ENCODE measurements around the gene KAT2B. TPM values are rescaled to one million over a fixed set of nuclear protein-coding genes. Genes with fewer than 3 reads are reported as not detected.

KAT2B gene
- total and polyA plus RNA-seq, 2 of the 8 experiments (the other 6 are each of a cell fraction or from before 2014, with no cell fraction given), result 0.24 to 0.91 TPM

DNA sequence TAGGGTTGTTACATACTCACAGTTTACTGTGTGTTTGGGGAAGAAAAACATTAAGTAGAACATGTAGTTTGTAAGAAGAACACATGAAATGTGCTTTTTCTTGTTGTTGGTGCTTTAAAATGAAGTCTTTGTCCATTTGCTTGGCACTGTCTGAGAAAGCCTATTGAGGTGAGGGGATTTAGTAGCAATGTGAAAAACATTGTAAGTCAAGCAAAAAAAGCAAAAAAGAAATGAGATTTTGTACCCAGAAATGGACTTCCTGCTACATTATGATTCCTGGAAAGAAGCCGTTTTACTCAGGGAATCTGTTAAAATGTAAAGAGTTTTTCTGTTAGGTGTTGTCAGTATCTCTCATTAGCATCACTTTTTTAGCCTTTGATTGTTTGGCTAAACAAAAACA, 59.9 kb downstream of the KAT2B start:
- Histone ChIP-seq H4K8ac (ENCODE audit: extremely low read depth, insufficient read depth, low read length) (no peak overlapping the region), H3K27ac (ENCODE audit: low read depth, low read length) (no peak overlapping the region), H3K4me2 (ENCODE audit: insufficient read depth in 1 of 2, low read depth in 2 of 2, low read length in 2 of 2) (no peak overlapping the region), H2BK20ac (ENCODE audit: low read length) (no peak overlapping the region), H2BK5ac (ENCODE audit: low read depth, low read length) (no peak overlapping the region), H3K36me3 (ENCODE audit: control insufficient read depth in 2 of 4, insufficient read depth in 4 of 4, low read length in 3 of 4) (no peaks in the 10 kb centered on the region), H4K91ac (replicated peaks; ENCODE audit: insufficient read length, low read length) (no peak overlapping the region), H3K4ac (replicated peaks; ENCODE audit: insufficient read length, low read depth, low read length) (no peak overlapping the region), H3K4me1 (replicated peaks in 1 of 4; ENCODE audit: control insufficient read depth in 3 of 4, insufficient read depth in 4 of 4, low read length in 3 of 4) (no peaks in the 10 kb centered on the region), H4K20me1 (replicated peaks in 1 of 2; ENCODE audit: control insufficient read depth in 1 of 2, insufficient read depth in 2 of 2, low read length in 2 of 2) (no peaks in the 10 kb centered on the region), H3K23ac (ENCODE audit: insufficient read length) (no peak overlapping the region), H2AK5ac (ENCODE audit: low read depth, low read length) (no peak overlapping the region), H3K56ac (replicated peaks; ENCODE audit: insufficient read length, low read depth, low read length) (no peak overlapping the region), H3K79me1 (ENCODE audit: low read depth, low read length) (no peaks in the 10 kb centered on the region), H3K27me3 (replicated peaks in 1 of 4; ENCODE audit: control insufficient read depth in 3 of 4, extremely low read depth in 1 of 4, insufficient read depth in 3 of 4, low read length in 3 of 4) (no peaks in the 10 kb centered on the region), H4K5ac (ENCODE audit: insufficient read length, low read depth, low read length) (no peak overlapping the region), H3K18ac (ENCODE audit: extremely low read depth, low read length) (no peak overlapping the region), H2BK12ac (ENCODE audit: low read depth, low read length) (no peak overlapping the region), H3K4me3 (ENCODE audit: extremely low read depth in 1 of 4, insufficient read depth in 2 of 4, low read depth in 3 of 4, low read length in 4 of 4) (no peak overlapping the region), H2AFZ (ENCODE audit: low read length) (no peak overlapping the region), H2BK120ac (replicated peaks; ENCODE audit: low read depth, low read length) (no peak overlapping the region), H2BK15ac (ENCODE audit: low read length) (no peak overlapping the region), H3K9ac (replicated peaks in 1 of 4; ENCODE audit: extremely low read depth in 1 of 4, low read depth in 3 of 4, low read length in 3 of 4) (no peak overlapping the region), H3K23me2 (ENCODE audit: low read depth, low read length) (no peaks in the 10 kb centered on the region), H3K14ac (ENCODE audit: insufficient read length) (no peak overlapping the region), H3K79me2 (ENCODE audit: control insufficient read depth in 1 of 2, insufficient read depth in 2 of 2, low read length in 2 of 2) (no peaks in the 10 kb centered on the region), H3K9me3 (ENCODE audit: insufficient read depth in 2 of 2, low read depth in 1 of 2, low read length in 1 of 2) (no peaks in the 10 kb centered on the region)
- DNase-seq (ENCODE audit: low read depth in 1 of 2, low spot score in 2 of 2) (no peak), FAIRE-seq (no peak)
- WGBS, 2 experiments (ENCODE audit: extremely low coverage in 1 of 2, insufficient coverage in 1 of 2, insufficient read length in 1 of 2, insufficient replicate concordance in 2 of 2, low coverage in 1 of 2, low lambda C conversion rate in 2 of 2, missing lambda C conversion rate in 1 of 2), result 100% methylated on average over 1 of the region's 1 CpG; no CpG with 5 or more reads in 1 of the 2 experiments
- POLR2A ChIA-PET (ENCODE audit: partially characterized antibody), result no interaction called here
- TF ChIP-seq HDAC2 (IDR thresholded peaks at IDR 0.05; ENCODE audit: borderline replicate concordance in 1 of 2, low read depth in 2 of 2, low read length in 2 of 2) (no peak), SUZ12 (IDR thresholded peaks at IDR 0.05; ENCODE audit: low read length) (no peak)
- CTCF ChIA-PET (ENCODE audit: partially characterized antibody), result no interaction called here
